GM23338 (cell line): ENCODE data around the gene NRAS. TPM values are rescaled to one million over a fixed set of nuclear protein-coding genes. Genes with fewer than 3 reads are reported as not detected.

ENCODE experiments used
- ATAC-seq: fragments of 200-7000 bp; cut with Tn5 transposase; 3 replicates; pipeline ENCODE4 v1.9.1; 2020
- DNase-seq: peaks from one replicate; pipeline ENCODE4 v3.0.0-alpha.2; 2015; ENCODE audit warnings: low spot score
- H2AFZ ChIP-seq: fragments of 200-600 bp; sonication (generic); 2 replicates; pipeline ENCODE4 v1.8.0; 2016; ENCODE audit warnings: antibody characterized with exemption, mild to moderate bottlenecking, moderate library complexity
- H3F3A ChIP-seq: fragments of 200-600 bp; sonication (generic); replicated peaks from 2 replicates; pipeline ENCODE4 v1.8.0; 2017; ENCODE audit warnings: antibody characterized with exemption, mixed run types, low read depth
- H3K27ac ChIP-seq: fragments of 200-600 bp; sonication (generic); 2 replicates; pipeline ENCODE4 v1.6.1; 2016; ENCODE audit warnings: low read depth
- H3K27me3 ChIP-seq: fragments of 200-600 bp; sonication (generic); 2 replicates; pipeline ENCODE4 v1.8.0; 2016; ENCODE audit warnings: mild to moderate bottlenecking, mixed run types, moderate library complexity; ENCODE audit not compliant: insufficient read depth
- H3K36me3 ChIP-seq: fragments of 200-600 bp; sonication (generic); 2 replicates; pipeline ENCODE4 v1.8.0; 2016; ENCODE audit warnings: mild to moderate bottlenecking; ENCODE audit not compliant: insufficient read depth
- H3K4me1 ChIP-seq: fragments of 200-600 bp; sonication (generic); 2 replicates; pipeline ENCODE4 v1.8.0; 2016; ENCODE audit warnings: mild to moderate bottlenecking, moderate library complexity; ENCODE audit not compliant: insufficient read depth
- H3K4me2 ChIP-seq: fragments of 200-600 bp; sonication (generic); 2 replicates; pipeline ENCODE4 v1.7.1; 2017; ENCODE audit warnings: mixed run types
- H3K4me3 ChIP-seq: fragments of 200-600 bp; sonication (generic); 2 replicates; pipeline ENCODE4 v1.6.1; 2016; ENCODE audit warnings: mixed run types
- H3K79me2 ChIP-seq: fragments of 200-600 bp; sonication (generic); replicated peaks from 2 replicates; pipeline ENCODE4 v1.8.0; 2017; ENCODE audit warnings: mild to moderate bottlenecking; ENCODE audit not compliant: insufficient read depth
- H3K9me2 ChIP-seq: fragments of 200-600 bp; sonication (generic); 2 replicates; pipeline ENCODE4 v1.8.0; 2017; ENCODE audit not compliant: insufficient read depth
- H4K20me1 ChIP-seq: fragments of 200-600 bp; sonication (generic); replicated peaks from 2 replicates; pipeline ENCODE4 v1.8.0; 2017; ENCODE audit warnings: mild to moderate bottlenecking; ENCODE audit not compliant: insufficient read depth
- H3K27ac Mint-ChIP-seq: 2 replicates; pipeline ENCODE4 v1.8.0; 2020; ENCODE audit warnings: inconsistent platforms, mild to moderate bottlenecking, moderate library complexity, mixed read lengths
- H3K27me3 Mint-ChIP-seq: 3 replicates; pipeline ENCODE4 v1.8.0; 2022; ENCODE audit warnings: low read depth, mild to moderate bottlenecking, moderate library complexity, mixed read lengths, inconsistent platforms; ENCODE audit not compliant: insufficient read depth, poor library complexity
- H3K36me3 Mint-ChIP-seq: 3 replicates; pipeline ENCODE4 v1.8.0; 2021; ENCODE audit warnings: low read depth, mild to moderate bottlenecking, inconsistent platforms, moderate library complexity, mixed read lengths
- H3K4me1 Mint-ChIP-seq: 3 replicates; pipeline ENCODE4 v1.8.0; 2020; ENCODE audit warnings: mild to moderate bottlenecking, inconsistent platforms, mixed read lengths
- H3K4me3 Mint-ChIP-seq: 3 replicates; pipeline ENCODE4 v1.8.0; 2021; ENCODE audit warnings: moderate library complexity, mild to moderate bottlenecking, inconsistent platforms, mixed read lengths
- H3K9me3 Mint-ChIP-seq: 3 replicates; pipeline ENCODE4 v1.8.0; 2020; ENCODE audit warnings: moderate library complexity, mild to moderate bottlenecking, inconsistent platforms, mixed read lengths
- CREB1 ChIP-seq: fragments of 250-450 bp; sonication (Bioruptor Pico); IDR thresholded peaks from 2 replicates; pipeline ENCODE4 v1.5.0; 2020; ENCODE audit warnings: low read depth, mild to moderate bottlenecking, moderate library complexity
- CTCF ChIP-seq, 2 experiments: fragments of 200-600 bp in 1 of 2; sonication (generic) in 1 of 2; conservative IDR thresholded peaks; 2 replicates each; pipeline versions ENCODE4 v1.5.1 to v1.6.1; 2016 to 2017; ENCODE audit warnings: antibody characterized with exemption in 2 of 2, low read depth in 2 of 2, mild to moderate bottlenecking in 2 of 2, moderate library complexity in 1 of 2
- EZH2 ChIP-seq: fragments of 200-600 bp; sonication (generic); IDR thresholded peaks from one replicate; pipeline ENCODE4 v1.8.0; 2017; ENCODE audit warnings: antibody characterized with exemption, mild to moderate bottlenecking, low read depth; ENCODE audit not compliant: unreplicated experiment
- EZH2phosphoT487 ChIP-seq: fragments of 200-600 bp; sonication (generic); IDR thresholded peaks from one replicate; pipeline ENCODE4 v1.8.1; 2018; ENCODE audit warnings: antibody characterized with exemption; ENCODE audit not compliant: unreplicated experiment
- JUNB ChIP-seq: IDR thresholded peaks from one replicate; pipeline ENCODE4 v1.6.1; 2016; ENCODE audit warnings: antibody characterized with exemption; ENCODE audit not compliant: unreplicated experiment
- NANOG ChIP-seq: IDR thresholded peaks from 2 replicates; pipeline ENCODE4 v1.6.1; 2016; ENCODE audit warnings: antibody characterized with exemption, borderline replicate concordance
- POLR2AphosphoS5 ChIP-seq: IDR thresholded peaks from 2 replicates; pipeline ENCODE4 v1.6.1; 2016; ENCODE audit warnings: antibody characterized with exemption, low read depth
- REST ChIP-seq: IDR thresholded peaks from one replicate; pipeline ENCODE4 v1.6.1; 2018; ENCODE audit warnings: antibody characterized with exemption; ENCODE audit not compliant: unreplicated experiment
- STAT1 ChIP-seq: IDR thresholded peaks from one replicate; pipeline ENCODE4 v1.6.1; 2016; ENCODE audit warnings: antibody characterized with exemption; ENCODE audit not compliant: unreplicated experiment
- ZNF114 ChIP-seq: fragments of 250-450 bp; sonication (Bioruptor Pico); IDR thresholded peaks from 2 replicates; pipeline ENCODE4 v1.5.0; 2020; ENCODE audit warnings: mild to moderate bottlenecking, moderate library complexity
- ZNF331 ChIP-seq: fragments of 250-450 bp; sonication (Bioruptor Pico); IDR thresholded peaks from 2 replicates; pipeline ENCODE4 v1.5.0; 2020; ENCODE audit warnings: low read depth, mild to moderate bottlenecking, moderate library complexity
- polyA plus RNA-seq: library from polyadenylated mRNA; unstranded; fragments of >200 nt; fragmentation: Nextera tagmentation; extraction: Ambion mirVana; gene quantifications from 2 replicates; pipeline ENCODE4 v1.2.1, GENCODE V29; 2016
- total RNA-seq: library from RNA; depleted of rRNA; stranded (reverse); fragments of >200 nt; shearing (Covaris generic); gene quantifications from 2 replicates; pipeline ENCODE4 v1.2.3, GENCODE V29; 2014
- TF ChIP-seq, protein P1 (sequence below): IDR thresholded peaks from 2 replicates; pipeline ENCODE4 v1.6.1; 2016; ENCODE audit warnings: antibody characterized with exemption
- TF ChIP-seq, protein P2 (sequence below): fragments of 250-450 bp; sonication (Bioruptor Pico); IDR thresholded peaks from 2 replicates; pipeline ENCODE4 v1.5.0; 2020; ENCODE audit warnings: mild to moderate bottlenecking, moderate library complexity

NRAS gene
- total and polyA plus RNA-seq, 2 experiments from 2014 or later, result 22.3 to 83.2 TPM

DNA sequence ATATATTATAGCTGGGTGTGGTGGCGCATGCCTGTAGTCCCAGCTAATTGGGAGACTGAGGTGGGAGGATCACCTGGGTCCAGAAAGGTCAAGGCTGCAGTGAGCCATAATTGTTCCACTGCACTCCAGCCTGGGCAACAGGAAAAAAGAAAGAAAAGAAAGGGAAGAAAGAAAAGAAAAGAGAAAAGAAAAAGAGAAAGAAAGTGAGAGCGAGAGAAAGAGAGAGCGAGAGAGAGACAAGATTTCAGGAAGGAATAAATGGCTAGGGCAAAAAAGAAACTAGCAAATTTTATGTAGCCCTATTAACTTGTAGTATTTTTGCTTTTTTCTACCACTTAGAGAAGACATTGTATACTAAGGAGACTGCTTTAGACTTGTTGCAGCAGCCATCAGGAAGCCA, 6.2 kb downstream of the NRAS start:
- no peaks in the 10 kb centered on the region for H3F3A ChIP-seq
- H3K9me2 ChIP-seq, result no peaks in the 10 kb centered on the region
- no peak overlapping the region for H2AFZ ChIP-seq
- Mint-ChIP-seq H3K4me1 (no peaks in the 10 kb centered on the region), H3K27me3 (peaks cover 2% of the 10 kb centered on the region), H3K9me3 (no peaks in the 10 kb centered on the region), H3K4me3 (no peak overlapping the region), H3K36me3 (peaks cover 57% of the 10 kb centered on the region), H3K27ac (no peak overlapping the region)
- H3K27me3 ChIP-seq, result no peaks in the 10 kb centered on the region
- no peak overlapping the region for H3K4me3 ChIP-seq
- ATAC-seq (no peak), DNase-seq (no peak)
- no peak overlapping the region for H3K27ac ChIP-seq
- peaks cover 59% of the 10 kb centered on the region for H3K36me3 ChIP-seq
- peaks cover 1% of the 10 kb centered on the region for H3K4me1 ChIP-seq
- TF ChIP-seq ZNF114 (no peak), ZNF331 (CRISPR knock-in tag) (no peak), POLR2AphosphoS5 (no peak), REST (no peak), NANOG (no peak), CREB1 (CRISPR knock-in tag) (no peak), CTCF (conservative IDR thresholded peaks at IDR 0.05; ENCODE audit: low read depth in 2 of 2) (no peak), STAT1 (no peak), EZH2 (no peak), JUNB (no peak), EZH2phosphoT487 (no peak)
- TF ChIP-seq, protein P1, sequence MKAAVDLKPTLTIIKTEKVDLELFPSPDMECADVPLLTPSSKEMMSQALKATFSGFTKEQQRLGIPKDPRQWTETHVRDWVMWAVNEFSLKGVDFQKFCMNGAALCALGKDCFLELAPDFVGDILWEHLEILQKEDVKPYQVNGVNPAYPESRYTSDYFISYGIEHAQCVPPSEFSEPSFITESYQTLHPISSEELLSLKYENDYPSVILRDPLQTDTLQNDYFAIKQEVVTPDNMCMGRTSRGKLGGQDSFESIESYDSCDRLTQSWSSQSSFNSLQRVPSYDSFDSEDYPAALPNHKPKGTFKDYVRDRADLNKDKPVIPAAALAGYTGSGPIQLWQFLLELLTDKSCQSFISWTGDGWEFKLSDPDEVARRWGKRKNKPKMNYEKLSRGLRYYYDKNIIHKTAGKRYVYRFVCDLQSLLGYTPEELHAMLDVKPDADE, result no peak
- TF ChIP-seq, protein P2, sequence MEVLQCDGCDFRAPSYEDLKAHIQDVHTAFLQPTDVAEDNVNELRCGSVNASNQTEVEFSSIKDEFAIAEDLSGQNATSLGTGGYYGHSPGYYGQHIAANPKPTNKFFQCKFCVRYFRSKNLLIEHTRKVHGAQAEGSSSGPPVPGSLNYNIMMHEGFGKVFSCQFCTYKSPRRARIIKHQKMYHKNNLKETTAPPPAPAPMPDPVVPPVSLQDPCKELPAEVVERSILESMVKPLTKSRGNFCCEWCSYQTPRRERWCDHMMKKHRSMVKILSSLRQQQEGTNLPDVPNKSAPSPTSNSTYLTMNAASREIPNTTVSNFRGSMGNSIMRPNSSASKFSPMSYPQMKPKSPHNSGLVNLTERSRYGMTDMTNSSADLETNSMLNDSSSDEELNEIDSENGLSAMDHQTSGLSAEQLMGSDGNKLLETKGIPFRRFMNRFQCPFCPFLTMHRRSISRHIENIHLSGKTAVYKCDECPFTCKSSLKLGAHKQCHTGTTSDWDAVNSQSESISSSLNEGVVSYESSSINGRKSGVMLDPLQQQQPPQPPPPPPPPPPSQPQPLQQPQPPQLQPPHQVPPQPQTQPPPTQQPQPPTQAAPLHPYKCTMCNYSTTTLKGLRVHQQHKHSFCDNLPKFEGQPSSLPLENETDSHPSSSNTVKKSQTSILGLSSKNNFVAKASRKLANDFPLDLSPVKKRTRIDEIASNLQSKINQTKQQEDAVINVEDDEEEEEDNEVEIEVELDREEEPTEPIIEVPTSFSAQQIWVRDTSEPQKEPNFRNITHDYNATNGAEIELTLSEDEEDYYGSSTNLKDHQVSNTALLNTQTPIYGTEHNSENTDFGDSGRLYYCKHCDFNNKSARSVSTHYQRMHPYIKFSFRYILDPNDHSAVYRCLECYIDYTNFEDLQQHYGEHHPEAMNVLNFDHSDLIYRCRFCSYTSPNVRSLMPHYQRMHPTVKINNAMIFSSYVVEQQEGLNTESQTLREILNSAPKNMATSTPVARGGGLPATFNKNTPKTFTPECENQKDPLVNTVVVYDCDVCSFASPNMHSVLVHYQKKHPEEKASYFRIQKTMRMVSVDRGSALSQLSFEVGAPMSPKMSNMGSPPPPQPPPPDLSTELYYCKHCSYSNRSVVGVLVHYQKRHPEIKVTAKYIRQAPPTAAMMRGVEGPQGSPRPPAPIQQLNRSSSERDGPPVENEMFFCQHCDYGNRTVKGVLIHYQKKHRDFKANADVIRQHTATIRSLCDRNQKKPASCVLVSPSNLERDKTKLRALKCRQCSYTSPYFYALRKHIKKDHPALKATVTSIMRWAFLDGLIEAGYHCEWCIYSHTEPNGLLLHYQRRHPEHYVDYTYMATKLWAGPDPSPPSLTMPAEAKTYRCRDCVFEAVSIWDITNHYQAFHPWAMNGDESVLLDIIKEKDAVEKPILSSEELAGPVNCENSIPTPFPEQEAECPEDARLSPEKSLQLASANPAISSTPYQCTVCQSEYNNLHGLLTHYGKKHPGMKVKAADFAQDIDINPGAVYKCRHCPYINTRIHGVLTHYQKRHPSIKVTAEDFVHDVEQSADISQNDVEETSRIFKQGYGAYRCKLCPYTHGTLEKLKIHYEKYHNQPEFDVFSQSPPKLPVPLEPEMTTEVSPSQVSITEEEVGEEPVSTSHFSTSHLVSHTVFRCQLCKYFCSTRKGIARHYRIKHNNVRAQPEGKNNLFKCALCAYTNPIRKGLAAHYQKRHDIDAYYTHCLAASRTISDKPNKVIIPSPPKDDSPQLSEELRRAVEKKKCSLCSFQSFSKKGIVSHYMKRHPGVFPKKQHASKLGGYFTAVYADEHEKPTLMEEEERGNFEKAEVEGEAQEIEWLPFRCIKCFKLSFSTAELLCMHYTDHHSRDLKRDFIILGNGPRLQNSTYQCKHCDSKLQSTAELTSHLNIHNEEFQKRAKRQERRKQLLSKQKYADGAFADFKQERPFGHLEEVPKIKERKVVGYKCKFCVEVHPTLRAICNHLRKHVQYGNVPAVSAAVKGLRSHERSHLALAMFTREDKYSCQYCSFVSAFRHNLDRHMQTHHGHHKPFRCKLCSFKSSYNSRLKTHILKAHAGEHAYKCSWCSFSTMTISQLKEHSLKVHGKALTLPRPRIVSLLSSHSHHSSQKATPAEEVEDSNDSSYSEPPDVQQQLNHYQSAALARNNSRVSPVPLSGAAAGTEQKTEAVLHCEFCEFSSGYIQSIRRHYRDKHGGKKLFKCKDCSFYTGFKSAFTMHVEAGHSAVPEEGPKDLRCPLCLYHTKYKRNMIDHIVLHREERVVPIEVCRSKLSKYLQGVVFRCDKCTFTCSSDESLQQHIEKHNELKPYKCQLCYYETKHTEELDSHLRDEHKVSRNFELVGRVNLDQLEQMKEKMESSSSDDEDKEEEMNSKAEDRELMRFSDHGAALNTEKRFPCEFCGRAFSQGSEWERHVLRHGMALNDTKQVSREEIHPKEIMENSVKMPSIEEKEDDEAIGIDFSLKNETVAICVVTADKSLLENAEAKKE (CRISPR knock-in tag), result no peak
- peaks cover 24% of the 10 kb centered on the region for H3K79me2 ChIP-seq
- no peaks in the 10 kb centered on the region; the same call in none of the 2 replicates for H4K20me1 ChIP-seq
- H3K4me2 ChIP-seq, result no peak overlapping the region
